ENCODE measurements around the gene STARD8. TPM values are rescaled to one million over a fixed set of nuclear protein-coding genes. Genes with fewer than 3 reads are reported as not detected.

STARD8 gene
- polyA plus RNA-seq, 2 of the 4 experiments (the other 2 are of a cell fraction), result 1.6 to 1.7 TPM

DNA sequence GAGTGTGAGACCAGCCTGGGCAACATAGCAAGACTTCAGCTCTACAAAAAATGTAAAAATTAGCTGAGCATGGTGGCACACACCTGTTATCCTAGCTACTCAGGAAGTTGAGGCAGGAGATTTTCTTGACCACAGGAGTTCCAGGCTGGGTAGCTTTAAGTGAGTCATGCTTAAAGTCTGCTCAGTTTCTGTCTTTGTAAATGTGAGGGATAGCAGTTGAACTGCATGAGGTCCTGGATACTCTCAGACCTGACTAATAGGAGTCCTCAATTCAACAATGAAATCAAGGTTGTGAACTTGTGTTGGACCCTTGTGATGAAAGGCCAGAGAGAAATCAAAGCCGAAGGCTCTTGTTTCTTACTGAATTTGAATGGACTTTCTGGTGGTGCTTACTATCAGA lies 45.2 kb downstream of the STARD8 start:
- Histone ChIP-seq H3K9me3 (no peaks in the 10 kb centered on the region), H3K4me2 (no peak overlapping the region), H3K4me3 (no peak overlapping the region), H3K27ac (no peak overlapping the region), H3K4me1 (peaks cover 47% of the 10 kb centered on the region)
- ATAC-seq (no peak), DNase-seq (ENCODE audit: low read depth in 1 of 2, low spot score in 1 of 2) (no peak), FAIRE-seq (no peak)
- TF ChIP-seq HEYL (CRISPR knock-in tag; IDR thresholded peaks at IDR 0.05), result no peak
- TF ChIP-seq E2F6 (IDR thresholded peaks at IDR 0.05; ENCODE audit: borderline replicate concordance, low read depth), result no peak
- no peak for TF ChIP-seq MYC (IDR thresholded peaks at IDR 0.05; ENCODE audit: borderline replicate concordance, low read length)
- TF ChIP-seq ZC3H11A (IDR thresholded peaks at IDR 0.05), result no peak
- TF ChIP-seq SMC3 (IDR thresholded peaks at IDR 0.05), result no peak
- TF ChIP-seq RNF2 (IDR thresholded peaks at IDR 0.05; ENCODE audit: borderline replicate concordance, low read depth), result no peak
- TF ChIP-seq POLR2A (IDR thresholded peaks at IDR 0.05; ENCODE audit: low read length), result no peak
- no peak for TF ChIP-seq RARB (CRISPR knock-in tag; IDR thresholded peaks at IDR 0.05)
- TF ChIP-seq ZSCAN20 (CRISPR knock-in tag; IDR thresholded peaks at IDR 0.05), result no peak
- no peak for TF ChIP-seq GATA3 (IDR thresholded peaks at IDR 0.05; ENCODE audit: borderline replicate concordance)
- POLR2A ChIA-PET, result no interaction called here
- CTCF ChIA-PET, result no interaction called here
- WGBS (ENCODE audit: missing lambda C conversion rate), result 82% methylated on average over 1 of the region's 1 CpG

GRCh38 chrX:68693481-68694434 lies 46.3 kb downstream of the STARD8 start:
- Histone ChIP-seq H3K9me3 (no peaks in the 10 kb centered on the region), H3K27ac (no peak overlapping the region), H3K4me3 (no peak overlapping the region), H3K4me2 (no peak overlapping the region), H3K4me1 (peaks cover 43% of the 10 kb centered on the region)
- FAIRE-seq (no peak), DNase-seq (ENCODE audit: low read depth in 1 of 2, low spot score in 1 of 2) (no peak), ATAC-seq (no peak)
- CTCF ChIA-PET, result interaction anchor here (2.5 kb wide), 1 partner anchor 14 kb away, joined by 6 read pairs; no protein-coding TSS in a partner anchor
- WGBS (ENCODE audit: missing lambda C conversion rate), result 93% methylated on average over 33 of the region's 81 CpGs
- POLR2A ChIA-PET, result no interaction called here
- no peak for TF ChIP-seq ELK1 (IDR thresholded peaks at IDR 0.05; ENCODE audit: low read depth, low read length)
- no peak for TF ChIP-seq SMC3 (IDR thresholded peaks at IDR 0.05)
- no peak for TF ChIP-seq PHF8 (IDR thresholded peaks at IDR 0.05; ENCODE audit: borderline replicate concordance, low read depth)
- TF ChIP-seq CBX2 (IDR thresholded peaks at IDR 0.05; ENCODE audit: borderline replicate concordance, low read depth), result no peak

DNA sequence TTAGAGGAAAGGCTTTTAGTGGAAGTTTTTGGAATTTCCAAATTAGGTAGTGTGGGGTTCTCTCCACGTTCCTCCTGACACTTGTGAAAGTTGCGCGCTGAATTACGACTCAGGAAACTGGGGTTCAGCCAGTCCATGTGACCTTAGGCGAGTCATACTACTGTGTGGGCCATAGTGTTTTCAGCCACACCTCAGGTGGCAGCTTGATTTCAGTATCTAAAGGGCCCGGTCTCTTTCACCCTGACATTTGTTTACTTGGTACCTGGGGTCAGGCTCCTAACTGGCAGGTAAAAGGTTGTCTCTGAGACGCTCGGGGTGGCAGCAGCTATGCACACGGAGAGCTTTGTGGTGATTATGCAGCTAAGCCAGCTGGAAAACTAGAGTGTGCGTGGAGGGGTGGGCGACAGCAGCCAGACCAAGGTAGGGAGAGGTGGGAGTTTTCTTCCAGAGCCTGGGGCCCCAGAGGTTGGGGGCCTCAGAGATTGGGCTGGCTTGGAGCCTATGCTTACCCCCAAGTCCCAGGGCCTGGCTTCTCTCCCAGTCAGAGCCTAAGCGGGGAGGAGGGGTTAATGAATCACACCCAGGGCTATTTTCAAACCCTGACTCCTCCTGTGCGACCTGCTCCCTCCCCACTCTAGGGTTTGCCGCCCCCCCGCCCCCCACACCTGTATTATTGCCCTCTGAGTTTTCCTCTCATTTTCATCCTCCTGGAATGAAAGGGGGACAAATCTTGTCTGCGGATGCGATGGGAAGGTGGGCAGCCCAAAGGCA lies 47.2 kb downstream of the STARD8 start:
- POLR2A ChIA-PET, result interaction anchor here (1.2 kb wide), 1 partner anchor 9 kb away, joined by 3 read pairs; no protein-coding TSS in a partner anchor
- DNase-seq (ENCODE audit: low read depth in 1 of 2, low spot score in 1 of 2) (no peak), ATAC-seq (no peak), FAIRE-seq (no peak)
- WGBS (ENCODE audit: missing lambda C conversion rate), result 80% methylated on average over 12 of the region's 17 CpGs
- CTCF ChIA-PET, result interaction anchor here (1.9 to 2.5 kb wide), 2 partner anchors 13 to 16 kb away, joined by 6 to 8 read pairs; no protein-coding TSS in a partner anchor
- H3K9me3 ChIP-seq, result no peaks in the 10 kb centered on the region
- TF ChIP-seq CHD2 (IDR thresholded peaks at IDR 0.05; ENCODE audit: low read length, partially characterized antibody) (no peak), POLR2AphosphoS2 (conservative IDR thresholded peaks at IDR 0.05; ENCODE audit: low read length) (no peak), CHD4 (IDR thresholded peaks at IDR 0.05; ENCODE audit: borderline replicate concordance) (no peak), FOSB (CRISPR knock-in tag; IDR thresholded peaks at IDR 0.05) (no peak), KDM5A (IDR thresholded peaks at IDR 0.05) (no peak), GATA3 (IDR thresholded peaks at IDR 0.05; ENCODE audit: borderline replicate concordance) (no peak), HOXB5 (CRISPR knock-in tag; IDR thresholded peaks at IDR 0.05) (no peak), RFX5 (IDR thresholded peaks at IDR 0.05) (no peak), FOSL2 (IDR thresholded peaks at IDR 0.05) (no peak), FOSL2 (CRISPR knock-in tag; IDR thresholded peaks at IDR 0.05) (no peak)
- peak overlapping the region in 1 of 2 experiments; percentile 59; a peak in 2 of 6 replicates for H3K27ac ChIP-seq
- H3K4me1 ChIP-seq, result peaks cover 39% of the 10 kb centered on the region
- H3K4me2 ChIP-seq, result peak overlapping the region; percentile 63
- no peak overlapping the region for H3K4me3 ChIP-seq

Measured in A549 (cell line).